NT2/D1 (cell line): Measurements from ENCODE around the gene RGCC.

Experiments used
- DNase-seq: peaks from one replicate; pipeline ENCODE4 v3.0.0-alpha.2; 2011; ENCODE audit warnings: low read depth, low spot score
- H3K27me3 ChIP-seq: 2 replicates; pipeline ENCODE4 v1.6.0; 2011; ENCODE audit warnings: mild to moderate bottlenecking; ENCODE audit not compliant: insufficient read length, insufficient read depth
- H3K36me3 ChIP-seq: 2 replicates; pipeline ENCODE4 v1.6.1; 2011; ENCODE audit warnings: mild to moderate bottlenecking, low read length, mixed read lengths; ENCODE audit not compliant: insufficient read depth, insufficient read length
- H3K4me1 ChIP-seq: 2 replicates; pipeline ENCODE4 v1.5.1; 2011; ENCODE audit not compliant: insufficient read depth, insufficient read length
- H3K4me3 ChIP-seq: 2 replicates; pipeline ENCODE4 v1.5.1; 2011; ENCODE audit warnings: low read depth; ENCODE audit not compliant: insufficient read length
- H3K9ac ChIP-seq: 2 replicates; pipeline ENCODE4 v1.6.0; 2011; ENCODE audit warnings: low read depth; ENCODE audit not compliant: insufficient read length
- H3K9me3 ChIP-seq: 2 replicates; pipeline ENCODE4 v1.5.1; 2011; ENCODE audit warnings: mild to moderate bottlenecking, low read length; ENCODE audit not compliant: insufficient read depth
- SUZ12 ChIP-seq: IDR thresholded peaks from 2 replicates; pipeline ENCODE4 v1.6.1; 2011; ENCODE audit not compliant: insufficient read length, insufficient read depth; ENCODE audit errors: extremely low read depth
- YY1 ChIP-seq: IDR thresholded peaks from 2 replicates; pipeline ENCODE4 v1.6.1; 2011; ENCODE audit not compliant: insufficient read length, insufficient read depth
- ZNF274 ChIP-seq: IDR thresholded peaks from 2 replicates; pipeline ENCODE4 v1.6.1; 2011; ENCODE audit warnings: mild to moderate bottlenecking, low read depth, low read length

The RGCC gene

DNA sequence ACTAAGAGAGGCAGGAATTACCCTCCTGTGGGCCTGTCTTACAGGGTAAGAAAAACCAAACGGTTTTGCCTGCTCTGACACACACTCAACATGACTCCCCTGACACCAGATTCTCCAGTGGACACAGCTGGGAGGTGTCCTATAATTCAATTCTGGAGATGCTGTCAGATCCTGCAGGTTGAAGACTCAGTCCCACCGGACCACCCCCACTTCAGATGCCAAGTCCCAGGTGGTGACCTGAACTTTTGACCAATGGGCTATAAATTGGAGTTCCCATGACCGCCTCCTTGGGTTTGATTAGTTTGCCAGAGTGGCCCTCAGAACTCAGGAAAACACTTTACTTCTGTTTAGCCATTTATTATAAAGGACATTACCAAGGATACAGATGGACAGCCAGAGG, 52.6 kb downstream of the RGCC start:
- Histone ChIP-seq H3K9me3 (no peaks in the 10 kb centered on the region), H3K4me3 (no peak overlapping the region), H3K36me3 (no peaks in the 10 kb centered on the region), H3K4me1 (no peaks in the 10 kb centered on the region), H3K27me3 (no peaks in the 10 kb centered on the region), H3K9ac (no peak overlapping the region)
- no peak for DNase-seq
- TF ChIP-seq YY1 (no peak), SUZ12 (no peak), ZNF274 (no peak)

DNA sequence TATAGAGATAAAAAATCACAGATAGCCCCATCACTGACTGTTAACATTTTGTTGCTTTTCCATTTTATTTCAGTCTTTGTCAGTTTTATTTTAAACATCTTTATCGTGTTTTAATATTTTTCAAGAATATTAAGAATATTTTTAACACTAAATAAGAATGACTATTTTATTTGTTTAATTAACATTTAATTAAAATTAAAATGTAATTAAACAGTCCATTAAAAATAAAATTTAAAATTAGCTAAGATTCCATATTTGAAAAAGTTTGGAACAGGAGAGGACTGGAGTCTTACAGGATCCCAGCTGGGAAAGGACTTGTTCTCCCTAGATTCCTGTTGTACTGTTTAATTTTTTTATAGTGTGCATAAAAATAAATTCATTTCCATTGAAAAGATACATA, 54.5 kb downstream of the RGCC start:
- Histone ChIP-seq H3K9ac (no peak overlapping the region), H3K36me3 (no peaks in the 10 kb centered on the region), H3K4me1 (no peaks in the 10 kb centered on the region), H3K4me3 (no peak overlapping the region), H3K9me3 (no peaks in the 10 kb centered on the region), H3K27me3 (no peaks in the 10 kb centered on the region)
- DNase-seq: no peak
- TF ChIP-seq YY1: no peak

DNA sequence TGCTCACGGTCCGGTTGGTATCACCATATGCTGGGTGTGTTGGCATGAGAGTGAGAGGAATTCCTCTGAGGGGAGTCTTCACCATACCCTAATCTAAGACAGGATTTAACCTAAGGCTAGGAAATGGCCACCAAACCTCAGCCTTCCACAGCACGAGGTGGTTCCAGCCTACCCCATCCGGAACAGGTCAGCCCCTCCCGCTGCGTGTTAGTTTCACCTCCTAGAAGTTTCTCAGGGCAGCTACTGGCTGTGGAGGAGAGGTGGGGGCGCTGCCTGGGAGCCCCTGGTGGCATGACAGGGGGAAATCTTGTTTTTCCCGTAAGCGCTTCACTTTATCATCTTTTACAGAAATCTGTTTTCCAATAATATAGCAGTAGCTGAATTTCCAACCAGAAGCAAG, 55.1 kb downstream of the RGCC start:
- no peak overlapping the region for H3K4me3 ChIP-seq
- TF ChIP-seq YY1 (no peak), ZNF274 (no peak), SUZ12 (no peak)
- H3K4me1 ChIP-seq: no peaks in the 10 kb centered on the region
- DNase-seq: no peak
- no peaks in the 10 kb centered on the region for H3K9me3 ChIP-seq
- H3K36me3 ChIP-seq: no peaks in the 10 kb centered on the region
- no peak overlapping the region for H3K9ac ChIP-seq
- H3K27me3 ChIP-seq: no peaks in the 10 kb centered on the region

DNA sequence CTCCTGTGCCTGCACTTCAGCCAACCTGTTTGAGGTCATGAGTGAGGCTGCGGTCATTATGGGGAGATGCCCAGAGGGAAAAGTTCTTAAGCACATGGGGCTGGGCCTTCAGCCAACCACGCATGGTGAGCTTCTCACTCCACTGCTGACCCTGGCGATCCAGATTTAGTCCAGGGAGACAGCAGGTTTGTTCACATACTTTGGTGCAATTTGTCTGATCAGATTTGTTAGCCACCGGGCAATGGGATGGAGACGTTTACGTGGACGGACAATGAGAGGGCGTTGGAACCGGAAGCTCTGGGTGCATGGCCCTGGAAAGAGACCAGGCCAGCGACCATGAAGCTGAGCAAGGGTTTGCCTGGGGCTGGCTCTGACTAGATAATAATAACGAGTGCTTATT, 56.2 kb downstream of the RGCC start:
- H3K9ac ChIP-seq: no peak overlapping the region
- TF ChIP-seq YY1: no peak
- no peak for TF ChIP-seq ZNF274
- TF ChIP-seq SUZ12: no peak
- no peak overlapping the region for H3K4me3 ChIP-seq
- no peaks in the 10 kb centered on the region for H3K4me1 ChIP-seq
- DNase-seq: no peak
- no peaks in the 10 kb centered on the region for H3K27me3 ChIP-seq
- H3K36me3 ChIP-seq: no peaks in the 10 kb centered on the region
- no peaks in the 10 kb centered on the region for H3K9me3 ChIP-seq

DNA sequence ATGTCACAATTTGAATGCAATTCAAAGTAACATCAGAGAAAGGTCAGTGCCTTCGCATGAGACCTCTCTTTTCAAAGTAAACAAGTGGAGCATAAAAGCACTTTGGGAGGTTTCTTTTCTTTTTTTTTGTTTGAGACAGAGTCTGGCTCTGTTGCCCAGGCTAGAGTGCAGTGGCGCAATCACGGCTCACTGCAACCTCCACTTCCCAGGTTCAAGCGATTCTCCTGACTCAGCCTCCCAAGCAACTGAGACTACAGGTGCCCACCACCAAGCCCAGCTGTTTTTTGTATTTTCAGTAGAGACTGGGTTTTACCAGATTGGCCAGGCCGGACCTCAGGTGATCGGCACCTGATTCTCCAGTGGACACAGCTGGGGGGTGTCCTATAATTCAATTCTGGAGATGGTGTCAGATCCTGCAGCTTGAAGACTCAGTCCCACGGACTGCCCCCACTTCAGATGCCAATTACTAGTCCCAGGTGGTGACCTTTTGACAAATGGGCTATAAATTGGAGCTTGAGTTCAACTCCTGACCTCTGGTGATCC, 57.6 kb downstream of the RGCC start:
- Histone ChIP-seq H3K9me3 (peaks cover 6% of the 10 kb centered on the region; the same call in 1 of the 2 replicates), H3K9ac (no peak overlapping the region), H3K4me1 (no peaks in the 10 kb centered on the region), H3K27me3 (no peaks in the 10 kb centered on the region), H3K4me3 (no peak overlapping the region), H3K36me3 (no peaks in the 10 kb centered on the region)
- no peak for DNase-seq
- TF ChIP-seq ZNF274 (no peak), SUZ12 (no peak), YY1 (no peak)

DNA sequence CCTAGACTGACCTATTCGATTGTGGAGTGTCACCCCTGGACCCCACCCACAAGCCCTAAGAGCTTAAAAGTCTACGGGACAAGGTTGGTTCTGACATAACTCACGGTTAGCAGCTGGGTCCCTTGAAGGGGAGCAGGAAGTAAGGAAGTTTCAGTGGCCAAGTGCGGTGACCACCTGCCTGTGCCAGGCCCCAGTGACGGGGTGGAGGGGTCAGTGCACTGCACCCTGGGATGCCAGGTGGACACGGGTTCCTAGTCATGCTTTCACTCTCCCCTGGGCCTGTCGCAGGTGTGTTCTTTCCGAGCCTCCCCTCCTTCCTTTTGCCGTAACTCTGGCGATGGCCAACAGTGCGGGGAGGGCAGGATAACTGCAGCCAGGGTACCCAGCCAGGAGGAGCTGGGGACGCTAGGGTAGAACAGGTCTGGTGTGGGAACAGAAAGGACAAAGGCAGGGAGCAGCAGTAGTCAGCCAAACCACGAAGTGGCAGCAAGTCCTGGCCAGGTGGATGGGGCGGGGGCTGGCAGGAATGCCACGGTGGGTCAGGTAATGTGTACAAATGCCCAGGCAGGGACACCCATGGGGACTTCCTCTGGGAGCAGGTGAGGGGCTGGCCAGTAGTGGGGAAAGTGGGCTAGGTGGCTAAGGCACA, 58.3 kb downstream of the RGCC start:
- H3K4me3 ChIP-seq: no peak overlapping the region
- DNase-seq: no peak
- H3K36me3 ChIP-seq: no peaks in the 10 kb centered on the region
- no peaks in the 10 kb centered on the region for H3K27me3 ChIP-seq
- H3K9ac ChIP-seq: no peak overlapping the region
- H3K9me3 ChIP-seq: peaks cover 6% of the 10 kb centered on the region; the same call in 1 of the 2 replicates
- H3K4me1 ChIP-seq: no peaks in the 10 kb centered on the region
- TF ChIP-seq ZNF274 (no peak), YY1 (no peak), SUZ12 (no peak)

DNA sequence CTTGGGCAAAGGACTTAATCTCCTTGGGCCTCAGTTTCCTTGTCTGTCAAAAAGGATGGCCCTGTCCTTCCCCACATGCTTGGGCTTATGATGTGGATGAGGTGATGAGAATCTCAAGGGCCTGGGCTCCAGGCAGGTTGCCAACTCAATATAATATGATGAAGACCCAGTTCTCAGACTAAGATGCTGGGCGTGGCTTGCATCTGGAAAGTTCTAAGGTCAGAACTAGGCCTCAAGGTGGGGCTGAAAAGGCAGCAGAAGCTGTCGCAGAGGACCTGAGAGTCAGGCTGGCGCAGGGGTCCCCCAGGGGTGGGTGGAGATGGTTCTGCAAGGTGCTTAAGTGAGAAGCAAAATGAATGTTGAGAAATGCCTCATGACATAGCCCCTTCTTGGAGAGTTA, 58.8 kb downstream of the RGCC start:
- no peak for TF ChIP-seq ZNF274
- no peak for TF ChIP-seq YY1
- no peak for TF ChIP-seq SUZ12
- Histone ChIP-seq H3K36me3 (no peaks in the 10 kb centered on the region), H3K4me1 (no peaks in the 10 kb centered on the region)

DNA sequence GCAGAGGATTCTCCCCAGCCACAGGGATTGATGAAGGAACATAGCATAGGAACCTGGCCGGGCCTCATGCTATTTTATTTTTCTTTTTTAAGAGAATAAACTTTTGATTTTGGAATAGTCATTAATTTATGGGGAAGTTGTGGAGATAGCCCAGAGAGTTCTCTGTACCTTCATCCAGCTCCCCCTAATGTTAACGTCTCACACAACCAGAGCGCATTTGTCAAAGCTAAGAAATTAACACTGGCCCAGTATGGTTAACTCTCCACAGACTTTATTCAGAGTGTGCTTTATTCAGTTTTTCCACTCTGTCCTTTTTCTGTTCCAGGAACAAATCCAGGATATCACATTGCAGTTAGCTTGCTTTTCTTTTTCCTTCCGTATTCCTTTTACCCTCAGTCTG, 59.4 kb downstream of the RGCC start:
- TF ChIP-seq SUZ12: no peak
- no peak for TF ChIP-seq YY1
- no peak for TF ChIP-seq ZNF274
- peaks cover 6% of the 10 kb centered on the region; the same call in 1 of the 2 replicates for H3K9me3 ChIP-seq
- H3K4me3 ChIP-seq: no peak overlapping the region
- H3K36me3 ChIP-seq: no peaks in the 10 kb centered on the region
- H3K4me1 ChIP-seq: no peaks in the 10 kb centered on the region
- H3K9ac ChIP-seq: no peak overlapping the region
- H3K27me3 ChIP-seq: no peaks in the 10 kb centered on the region
- DNase-seq: no peak

More for the DNA sequence above, 58.8 kb downstream of the RGCC start:
- Histone ChIP-seq H3K27me3 (no peaks in the 10 kb centered on the region), H3K4me3 (no peak overlapping the region), H3K9ac (no peak overlapping the region), H3K9me3 (peaks cover 6% of the 10 kb centered on the region; the same call in 1 of the 2 replicates)
- no peak for DNase-seq
